DOHH2 (cell line): ENCODE measurements around the gene ACMSD.
A peak's percentile ranks its signal among the peaks of the same experiment; 100 is the strongest.

Source experiments
- H3F3A ChIP-seq: fragments of 200-600 bp; sonication (generic), shearing (Covaris generic); 2 replicates; pipeline ENCODE4 v1.6.0; 2016; ENCODE audit warnings: antibody characterized with exemption, mild to moderate bottlenecking; ENCODE audit not compliant: control insufficient read depth, insufficient read depth
- H3K27ac ChIP-seq: fragments of 200-600 bp; sonication (generic); 2 replicates; pipeline ENCODE4 v1.5.1; 2014; ENCODE audit warnings: low read depth, mild to moderate bottlenecking, low read length, moderate library complexity
- H3K27me3 ChIP-seq: fragments of 200-600 bp; sonication (generic); 2 replicates; pipeline ENCODE4 v1.6.1; 2014; ENCODE audit warnings: mild to moderate bottlenecking, low read length, mixed read lengths; ENCODE audit not compliant: control insufficient read depth
- H3K36me3 ChIP-seq: fragments of 200-600 bp; sonication (generic); 2 replicates; pipeline ENCODE4 v1.6.1; 2014; ENCODE audit warnings: mild to moderate bottlenecking, low read length, moderate library complexity, mixed read lengths; ENCODE audit not compliant: control insufficient read depth
- H3K4me1 ChIP-seq: fragments of 200-600 bp; sonication (generic); 2 replicates; pipeline ENCODE4 v1.6.1; 2014; ENCODE audit warnings: mild to moderate bottlenecking, low read length, mixed read lengths; ENCODE audit not compliant: control insufficient read depth
- H3K4me2 ChIP-seq: fragments of 200-600 bp; sonication (generic); 2 replicates; pipeline ENCODE4 v1.6.0; 2014; ENCODE audit warnings: mild to moderate bottlenecking, low read length, moderate library complexity
- H3K4me3 ChIP-seq: fragments of 200-600 bp; sonication (generic); 2 replicates; pipeline ENCODE4 v1.5.1; 2014; ENCODE audit warnings: mild to moderate bottlenecking, low read length, mixed read lengths
- H3K79me2 ChIP-seq: fragments of 200-600 bp; sonication (generic); 2 replicates; pipeline ENCODE4 v1.6.1; 2014; ENCODE audit warnings: mild to moderate bottlenecking, low read length, mixed read lengths; ENCODE audit not compliant: control insufficient read depth
- H3K9me2 ChIP-seq: fragments of 200-600 bp; sonication (generic); replicated peaks from 2 replicates; pipeline ENCODE4 v1.6.1; 2014; ENCODE audit warnings: mild to moderate bottlenecking, low read length, mixed read lengths; ENCODE audit not compliant: control insufficient read depth
- H3K9me3 ChIP-seq: fragments of 200-600 bp; sonication (generic); 2 replicates; pipeline ENCODE4 v1.6.1; 2014; ENCODE audit warnings: antibody characterized with exemption, low read length, mixed read lengths; ENCODE audit not compliant: control insufficient read depth, insufficient read depth
- H4K20me1 ChIP-seq: fragments of 200-600 bp; sonication (generic); 2 replicates; pipeline ENCODE4 v1.6.0; 2014; ENCODE audit warnings: low read depth, mild to moderate bottlenecking, antibody characterized with exemption, low read length, moderate library complexity; ENCODE audit not compliant: control insufficient read depth, insufficient read depth
- CTCF ChIP-seq: fragments of 200-600 bp; sonication (generic); IDR thresholded peaks from one replicate; pipeline ENCODE4 v1.5.1; 2014; ENCODE audit warnings: antibody characterized with exemption, mild to moderate bottlenecking, low read depth, low read length; ENCODE audit not compliant: poor library complexity, severe bottlenecking
- EZH2phosphoT487 ChIP-seq: fragments of 200-600 bp; sonication (generic); IDR thresholded peaks from 2 replicates; pipeline ENCODE4 v1.6.1; 2017; ENCODE audit warnings: borderline replicate concordance, mild to moderate bottlenecking, antibody characterized with exemption, low read length, moderate library complexity, mixed read lengths

The ACMSD gene

GRCh38 chr2:134934641-134935040 lies 96.2 kb downstream of the ACMSD start:
- Histone ChIP-seq H3K9me2 (no peaks in the 10 kb centered on the region), H3K27ac (no peak overlapping the region), H3K79me2 (peaks cover 77% of the 10 kb centered on the region), H3K36me3 (peaks cover 71% of the 10 kb centered on the region), H3K27me3 (no peaks in the 10 kb centered on the region), H3K4me2 (peak overlapping the region; percentile 65), H3F3A (no peaks in the 10 kb centered on the region), H4K20me1 (peaks cover 7% of the 10 kb centered on the region; the same call in 1 of the 2 replicates), H3K9me3 (no peaks in the 10 kb centered on the region), H3K4me3 (peak overlapping the region; percentile 50), H3K4me1 (peaks cover 37% of the 10 kb centered on the region)
- TF ChIP-seq CTCF (no peak), EZH2phosphoT487 (no peak)

DNA sequence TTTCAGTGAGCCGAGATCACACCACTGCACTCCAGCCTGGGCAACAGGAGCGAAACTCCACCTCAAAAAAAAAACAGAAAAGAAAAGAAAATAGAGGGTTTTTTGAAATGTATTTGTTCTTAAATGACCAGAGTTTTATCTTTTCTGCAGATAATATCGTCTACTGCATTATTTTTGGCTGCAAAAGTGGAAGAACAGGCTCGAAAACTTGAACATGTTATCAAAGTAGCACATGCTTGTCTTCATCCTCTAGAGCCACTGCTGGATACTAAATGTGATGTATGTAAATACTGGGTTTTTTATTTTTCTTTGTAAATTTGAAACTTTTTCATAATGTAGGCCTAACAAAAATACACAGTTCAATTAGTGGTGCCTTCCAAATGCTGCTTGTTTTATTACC lies 98.3 kb downstream of the ACMSD start:
- Histone ChIP-seq H3F3A (no peaks in the 10 kb centered on the region), H3K27ac (no peak overlapping the region), H3K4me3 (no peak overlapping the region), H3K9me2 (no peaks in the 10 kb centered on the region), H3K79me2 (peaks cover 59% of the 10 kb centered on the region), H4K20me1 (peaks cover 7% of the 10 kb centered on the region; the same call in 1 of the 2 replicates), H3K36me3 (peaks cover 77% of the 10 kb centered on the region), H3K9me3 (no peaks in the 10 kb centered on the region), H3K4me1 (peaks cover 29% of the 10 kb centered on the region), H3K27me3 (no peaks in the 10 kb centered on the region), H3K4me2 (no peak overlapping the region)
- TF ChIP-seq CTCF (no peak), EZH2phosphoT487 (no peak)

GRCh38 chr2:134943540-134943939 lies 105.1 kb downstream of the ACMSD start:
- peak overlapping the region; percentile 47 for H3K4me2 ChIP-seq
- H3K4me3 ChIP-seq: peak overlapping the region; percentile 30
- 0 out of 2 replicates have a peak, but pooled peaks cover 2% of the 10 kb centered on the region for H3F3A ChIP-seq
- peaks cover 8% of the 10 kb centered on the region; the same call in 1 of the 2 replicates for H4K20me1 ChIP-seq
- H3K36me3 ChIP-seq: peaks cover 75% of the 10 kb centered on the region
- peaks cover 24% of the 10 kb centered on the region for H3K4me1 ChIP-seq
- H3K27me3 ChIP-seq: no peaks in the 10 kb centered on the region
- H3K9me2 ChIP-seq: no peaks in the 10 kb centered on the region
- no peaks in the 10 kb centered on the region for H3K9me3 ChIP-seq
- peaks cover 3% of the 10 kb centered on the region; the same call in 1 of the 2 replicates for H3K79me2 ChIP-seq
- TF ChIP-seq CTCF (no peak), EZH2phosphoT487 (no peak)
- 0 out of 2 replicates have a peak overlapping the region, but pooled peaks have one; percentile 9 for H3K27ac ChIP-seq
